Measurements from ENCODE around the gene OAS2. TPM values are rescaled to one million over a fixed set of nuclear protein-coding genes. Genes with fewer than 3 reads are reported as not detected.

OAS2 gene
- 6.2 and 7.0 TPM in 2 replicates for total RNA-seq

GRCh38 chr12:112978163-112979040, at the start of gene OAS2:
TSS of gene OAS2 (plus strand) at chr12:112978519. CDS start at chr12:112978609, 90 bp downstream.

GRCh38 chr12:112937741-112938719, 40.3 kb upstream of the OAS2 start, which contains the start of gene OAS3:
TSS of gene OAS3 (plus strand) at chr12:112938474. CDS start at chr12:112938531, 57 bp downstream.

GRCh38 chr12:113056631-113057488, 78.5 kb downstream of the OAS2 start, which contains the start of gene DTX1:
TSS of gene DTX1 (plus strand) at chr12:113056730. CDS start at chr12:113058193, 1,463 bp downstream.

Other genes with a start within 250 kb of the OAS2 start
- not detected in 2 replicates for gene RPH3A, start 186.8 kb upstream of the OAS2 start, total RNA-seq
- 2.5 and 4.4 TPM in 2 replicates for gene OAS1, start 71.6 kb upstream of the OAS2 start, total RNA-seq
- gene OAS3, start 40.0 kb upstream of the OAS2 start, total RNA-seq = 7.0 and 15.4 TPM in 2 replicates
- 0.20 and 0.73 TPM in 2 replicates for gene DTX1, start 78.2 kb downstream of the OAS2 start, total RNA-seq
- gene RASAL1, start 157.2 kb downstream of the OAS2 start, total RNA-seq = not detected in 2 replicates
- gene CFAP73, start 171.2 kb downstream of the OAS2 start, total RNA-seq = not detected in 2 replicates
- gene DDX54, start 207.0 kb downstream of the OAS2 start, total RNA-seq = 47.0 and 61.0 TPM in 2 replicates
- 18.0 and 18.6 TPM in 2 replicates for gene RITA1, start 207.2 kb downstream of the OAS2 start, total RNA-seq
- 24.6 and 29.3 TPM in 2 replicates for gene TPCN1, start 242.9 kb downstream of the OAS2 start, total RNA-seq

All from subcutaneous preadipocyte (primary cell).